Activated CD4-positive, alpha-beta T cell treated with anti-CD3 and anti-CD28 coated beads, Interleukin-2, amount 10 ng/mL, durations not matched to agents 24 days and 14 days (primary cell): ENCODE measurements around the gene PTGER2. TPM values are rescaled to one million over a fixed set of nuclear protein-coding genes. Genes with fewer than 3 reads are reported as not detected.

Source experiments
- DNase-seq: peaks from one replicate; pipeline ENCODE4 v3.0.0; 2022
- H3K27ac Mint-ChIP-seq: one replicate; pipeline ENCODE4 v1.8.0; 2022; ENCODE audit warnings: mild to moderate bottlenecking, mixed read lengths
- H3K27me3 Mint-ChIP-seq: one replicate; pipeline ENCODE4 v1.8.0; 2022; ENCODE audit warnings: mixed read lengths
- H3K36me3 Mint-ChIP-seq: one replicate; pipeline ENCODE4 v1.8.0; 2022; ENCODE audit warnings: low read depth, mild to moderate bottlenecking, mixed read lengths
- H3K4me1 Mint-ChIP-seq: one replicate; pipeline ENCODE4 v1.8.0; 2021; ENCODE audit warnings: mixed read lengths
- H3K4me3 Mint-ChIP-seq: one replicate; pipeline ENCODE4 v1.8.0; 2022; ENCODE audit warnings: mild to moderate bottlenecking, moderate library complexity, mixed read lengths
- H3K9me3 Mint-ChIP-seq: one replicate; pipeline ENCODE4 v1.8.0; 2021; ENCODE audit warnings: mixed read lengths
- intact Hi-C: fragments of 100-400 bp; cut with micrococcal nuclease; formaldehyde crosslinking; loops from one replicate; pipeline ENCODE4 v1.15.1; 2023
- total RNA-seq: library from RNA; stranded (reverse); gene quantifications from 2 replicates; pipeline ENCODE4 v1.2.3, GENCODE V29; 2022

Gene PTGER2
- total RNA-seq, 1 donor from 2014 or later, result 66.7 TPM

GRCh38 chr14:52352569-52352968, 38.5 kb downstream of the PTGER2 start:
- H3K4me1 Mint-ChIP-seq, result peaks cover 62% of the 10 kb centered on the region
- peaks cover 22% of the 10 kb centered on the region for H3K36me3 Mint-ChIP-seq
- H3K4me3 Mint-ChIP-seq, result peak overlapping the region; percentile 81
- H3K9me3 Mint-ChIP-seq, result peaks cover 6% of the 10 kb centered on the region
- intact Hi-C loops, result loop anchor here (1.0 kb wide), 8 partner anchors 27 to 505 kb away; partner anchors contain the start of genes GPR137C and TXNDC16
- DNase-seq, result peak; percentile 84
- H3K27me3 Mint-ChIP-seq, result no peaks in the 10 kb centered on the region
- peak overlapping the region; percentile 99 for H3K27ac Mint-ChIP-seq

- Mint-ChIP-seq H3K27ac (peak overlapping the region; percentile 69), H3K4me1 (peaks cover 58% of the 10 kb centered on the region), H3K27me3 (no peaks in the 10 kb centered on the region), H3K9me3 (peaks cover 6% of the 10 kb centered on the region), H3K4me3 (no peak overlapping the region), H3K36me3 (peaks cover 19% of the 10 kb centered on the region)
- intact Hi-C loops, result no loop called here
- DNase-seq, result no peak
Observed at GRCh38 chr14:52354242-52354641, 40.1 kb downstream of the PTGER2 start.

DNA sequence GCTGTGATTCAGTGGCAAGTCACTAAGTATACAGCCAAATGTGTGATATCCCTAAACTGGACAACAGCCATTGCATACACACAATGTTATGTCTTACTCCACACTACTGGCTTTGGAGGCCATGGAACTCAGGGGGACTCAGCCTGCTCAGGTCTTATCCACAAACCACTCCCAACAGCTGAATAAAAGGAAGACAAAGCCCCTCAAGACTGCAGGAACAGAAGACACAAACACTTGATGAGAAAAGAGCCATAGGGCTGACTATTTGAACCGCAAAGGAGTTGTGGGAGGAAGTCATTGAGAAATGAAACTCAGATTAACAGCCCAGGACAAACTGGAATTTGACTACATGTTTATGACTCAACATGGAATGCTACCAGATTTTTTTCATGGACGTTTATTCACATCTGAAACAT, 40.9 kb downstream of the PTGER2 start:
- DNase-seq, result peak; percentile 66
- Mint-ChIP-seq H3K4me3 (peak overlapping the region; percentile 31), H3K36me3 (peaks cover 12% of the 10 kb centered on the region), H3K27me3 (no peaks in the 10 kb centered on the region), H3K9me3 (peaks cover 6% of the 10 kb centered on the region), H3K27ac (peak overlapping the region; percentile 69), H3K4me1 (peaks cover 54% of the 10 kb centered on the region)
- intact Hi-C loops, result no loop called here

DNA sequence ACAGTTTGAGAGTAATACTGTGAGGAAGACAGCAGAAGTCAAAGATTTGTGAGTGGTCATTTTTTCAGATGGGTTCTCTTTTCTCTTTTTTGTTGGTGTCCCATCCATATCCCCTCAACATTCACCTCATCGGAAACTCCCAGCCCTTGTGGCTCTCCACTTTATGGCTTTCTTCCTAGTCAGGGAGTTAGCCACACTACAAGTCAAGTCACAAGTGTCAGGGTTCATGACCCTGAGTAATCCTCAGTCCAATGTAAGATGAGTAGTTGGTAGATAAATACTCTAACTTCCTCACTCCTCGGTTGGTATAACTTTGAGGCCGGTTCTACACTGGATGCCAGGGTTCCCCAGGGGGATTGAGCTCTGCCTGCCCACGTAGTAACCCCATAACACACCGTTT, 41.4 kb downstream of the PTGER2 start:
- H3K27me3 Mint-ChIP-seq, result no peaks in the 10 kb centered on the region
- H3K9me3 Mint-ChIP-seq, result peaks cover 8% of the 10 kb centered on the region
- no peak overlapping the region for H3K4me3 Mint-ChIP-seq
- peaks cover 9% of the 10 kb centered on the region for H3K36me3 Mint-ChIP-seq
- DNase-seq, result no peak
- H3K27ac Mint-ChIP-seq, result peak overlapping the region; percentile 50
- intact Hi-C loops, result no loop called here
- H3K4me1 Mint-ChIP-seq, result peaks cover 52% of the 10 kb centered on the region

DNA sequence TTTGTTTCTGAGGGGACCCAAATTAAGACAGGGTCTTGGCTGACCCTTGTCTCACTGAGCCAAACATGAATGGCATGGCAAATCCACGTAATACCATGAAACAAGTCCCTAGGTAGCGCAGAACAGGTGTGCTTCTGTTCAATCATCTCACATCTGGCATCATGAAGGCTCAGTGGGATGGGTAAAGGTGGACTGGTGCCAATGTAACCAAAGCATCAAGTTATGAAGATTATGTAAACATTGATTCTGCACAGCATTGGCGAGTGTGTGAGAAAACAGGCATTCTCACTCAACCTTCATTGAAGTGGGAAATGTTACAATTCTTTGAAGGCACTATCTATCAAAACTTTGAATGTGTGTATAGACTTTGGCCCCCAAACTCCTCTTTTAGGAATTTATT, 41.9 kb downstream of the PTGER2 start:
- H3K4me3 Mint-ChIP-seq, result no peak overlapping the region
- intact Hi-C loops, result no loop called here
- peaks cover 8% of the 10 kb centered on the region for H3K36me3 Mint-ChIP-seq
- peak overlapping the region; percentile 35 for H3K27ac Mint-ChIP-seq
- DNase-seq, result no peak
- no peaks in the 10 kb centered on the region for H3K27me3 Mint-ChIP-seq
- peaks cover 9% of the 10 kb centered on the region for H3K9me3 Mint-ChIP-seq
- peaks cover 52% of the 10 kb centered on the region for H3K4me1 Mint-ChIP-seq

GRCh38 chr14:52360831-52361230, 46.7 kb downstream of the PTGER2 start:
- intact Hi-C loops, result no loop called here
- H3K9me3 Mint-ChIP-seq, result peaks cover 8% of the 10 kb centered on the region
- H3K27me3 Mint-ChIP-seq, result no peaks in the 10 kb centered on the region
- H3K4me3 Mint-ChIP-seq, result no peak overlapping the region
- peaks cover 1% of the 10 kb centered on the region for H3K36me3 Mint-ChIP-seq
- H3K27ac Mint-ChIP-seq, result no peak overlapping the region
- peaks cover 16% of the 10 kb centered on the region for H3K4me1 Mint-ChIP-seq
- no peak for DNase-seq

- H3K27me3 Mint-ChIP-seq, result no peaks in the 10 kb centered on the region
- no peak overlapping the region for H3K27ac Mint-ChIP-seq
- H3K4me1 Mint-ChIP-seq, result peaks cover 14% of the 10 kb centered on the region
- H3K9me3 Mint-ChIP-seq, result peaks cover 8% of the 10 kb centered on the region
- intact Hi-C loops, result no loop called here
- DNase-seq, result no peak
- H3K36me3 Mint-ChIP-seq, result peaks cover 1% of the 10 kb centered on the region
- no peak overlapping the region for H3K4me3 Mint-ChIP-seq
Observed at GRCh38 chr14:52363041-52363704, 49.1 kb downstream of the PTGER2 start.

GRCh38 chr14:52363961-52364360, 49.8 kb downstream of the PTGER2 start:
- H3K4me3 Mint-ChIP-seq, result no peak overlapping the region
- peaks cover 1% of the 10 kb centered on the region for H3K36me3 Mint-ChIP-seq
- intact Hi-C loops, result no loop called here
- H3K9me3 Mint-ChIP-seq, result peaks cover 8% of the 10 kb centered on the region
- DNase-seq, result no peak
- H3K4me1 Mint-ChIP-seq, result peaks cover 14% of the 10 kb centered on the region
- no peak overlapping the region for H3K27ac Mint-ChIP-seq
- no peaks in the 10 kb centered on the region for H3K27me3 Mint-ChIP-seq

DNA sequence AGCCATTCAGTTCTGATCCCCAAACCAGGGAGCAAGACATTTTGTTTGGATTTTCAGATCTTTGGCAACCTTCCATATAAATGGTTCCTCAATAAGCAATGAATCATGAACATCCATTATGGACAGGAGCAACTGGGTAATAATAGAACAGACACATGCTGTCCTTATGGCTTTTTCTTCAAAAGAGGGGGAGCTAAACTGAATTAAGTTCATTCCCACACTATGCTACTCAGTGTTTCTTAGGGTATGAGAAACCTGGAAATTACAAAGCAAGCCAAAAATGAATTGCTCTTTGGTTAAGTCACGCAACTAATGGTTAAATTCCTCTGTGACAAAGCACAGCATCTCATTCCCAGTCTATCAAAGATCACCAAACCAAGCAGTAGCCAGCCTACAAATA, 51.0 kb downstream of the PTGER2 start:
- intact Hi-C loops, result no loop called here
- H3K9me3 Mint-ChIP-seq, result peaks cover 8% of the 10 kb centered on the region
- H3K4me3 Mint-ChIP-seq, result no peak overlapping the region
- peaks cover 11% of the 10 kb centered on the region for H3K4me1 Mint-ChIP-seq
- H3K36me3 Mint-ChIP-seq, result peaks cover 1% of the 10 kb centered on the region
- DNase-seq, result no peak
- H3K27me3 Mint-ChIP-seq, result no peaks in the 10 kb centered on the region
- no peak overlapping the region for H3K27ac Mint-ChIP-seq

- no peak for DNase-seq
- peaks cover 5% of the 10 kb centered on the region for H3K9me3 Mint-ChIP-seq
- H3K4me3 Mint-ChIP-seq, result no peak overlapping the region
- H3K27ac Mint-ChIP-seq, result no peak overlapping the region
- no peaks in the 10 kb centered on the region for H3K27me3 Mint-ChIP-seq
- H3K36me3 Mint-ChIP-seq, result peaks cover 1% of the 10 kb centered on the region
- H3K4me1 Mint-ChIP-seq, result peaks cover 2% of the 10 kb centered on the region
- intact Hi-C loops, result no loop called here
Observed at GRCh38 chr14:52366796-52367315, 52.7 kb downstream of the PTGER2 start.

- H3K36me3 Mint-ChIP-seq, result peaks cover 10% of the 10 kb centered on the region
- no peaks in the 10 kb centered on the region for H3K27me3 Mint-ChIP-seq
- no peak overlapping the region for H3K4me3 Mint-ChIP-seq
- peaks cover 2% of the 10 kb centered on the region for H3K4me1 Mint-ChIP-seq
- H3K9me3 Mint-ChIP-seq, result peaks cover 17% of the 10 kb centered on the region
- H3K27ac Mint-ChIP-seq, result no peak overlapping the region
- no peak for DNase-seq
- intact Hi-C loops, result no loop called here
Observed at GRCh38 chr14:52369305-52369801, 55.2 kb downstream of the PTGER2 start.

DNA sequence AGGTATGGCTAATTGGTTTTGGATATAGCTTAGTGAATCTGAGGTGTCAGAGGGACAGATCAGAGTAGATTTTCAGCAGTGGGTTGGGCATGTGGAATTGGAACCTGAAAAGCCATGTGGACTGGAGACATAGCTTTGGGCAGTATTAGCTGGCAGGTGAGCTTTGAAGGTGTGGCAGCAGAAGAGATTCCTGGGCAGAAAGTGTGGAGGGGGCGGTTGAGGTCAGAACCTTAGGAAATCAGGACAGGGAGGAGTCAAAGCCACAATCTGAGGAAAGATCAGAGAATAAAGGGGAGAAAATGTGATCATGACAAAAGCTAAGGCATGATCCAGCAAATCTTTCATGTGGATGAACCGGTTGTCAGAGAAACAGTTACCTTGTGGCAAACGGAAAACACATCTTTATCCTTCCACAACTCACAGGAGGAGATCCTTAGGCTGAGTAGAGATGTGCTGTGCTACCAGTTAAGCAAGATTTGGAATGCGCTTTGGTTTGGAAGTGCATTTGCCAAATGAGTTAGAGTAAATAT, 56.4 kb downstream of the PTGER2 start:
- H3K4me1 Mint-ChIP-seq, result peaks cover 6% of the 10 kb centered on the region
- no peak for DNase-seq
- H3K27ac Mint-ChIP-seq, result no peak overlapping the region
- no peaks in the 10 kb centered on the region for H3K27me3 Mint-ChIP-seq
- intact Hi-C loops, result no loop called here
- peaks cover 21% of the 10 kb centered on the region for H3K9me3 Mint-ChIP-seq
- H3K4me3 Mint-ChIP-seq, result no peak overlapping the region
- H3K36me3 Mint-ChIP-seq, result peaks cover 14% of the 10 kb centered on the region

DNA sequence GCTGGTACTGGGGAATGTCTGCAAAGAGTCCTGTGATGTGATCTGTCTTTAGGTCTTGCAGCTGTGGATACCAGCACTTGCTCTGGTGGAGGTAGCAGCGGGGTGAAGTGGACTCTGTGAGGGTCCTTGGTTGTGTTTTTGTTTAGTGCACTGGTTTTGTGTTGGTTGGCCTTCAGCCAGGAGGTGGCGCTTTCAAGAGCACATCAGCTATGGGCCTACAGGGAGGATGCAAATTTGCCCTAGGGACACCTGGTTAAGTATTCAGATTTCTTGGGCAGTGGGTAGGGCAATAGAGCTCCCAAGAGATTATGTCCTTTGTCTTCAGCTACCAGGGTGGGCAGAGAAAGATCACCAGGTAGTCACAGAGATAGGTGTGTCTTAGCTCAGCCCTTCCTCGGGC, 63.8 kb downstream of the PTGER2 start:
- Mint-ChIP-seq H3K4me1 (peaks cover 35% of the 10 kb centered on the region), H3K27ac (no peak overlapping the region), H3K27me3 (no peaks in the 10 kb centered on the region), H3K9me3 (peaks cover 61% of the 10 kb centered on the region), H3K4me3 (no peak overlapping the region), H3K36me3 (peaks cover 37% of the 10 kb centered on the region)
- intact Hi-C loops, result no loop called here
- no peak for DNase-seq
